Measurements from ENCODE around the gene GPR35. TPM values are rescaled to one million over a fixed set of nuclear protein-coding genes. Genes with fewer than 3 reads are reported as not detected.

GPR35 gene
- total RNA-seq, 4 donors from 2014 or later = 0.72 to 1.8 (median 0.87) TPM

- no peak overlapping the region for H3K27ac ChIP-seq
- no peaks in the 10 kb centered on the region for H3K9me3 ChIP-seq
- H3K4me1 ChIP-seq = peaks cover 0 to 15% of the 10 kb centered on the region in 2 donors
- TF ChIP-seq POLR2A (IDR thresholded peaks at IDR 0.05) = no peak
- no peak for TF ChIP-seq CTCF (IDR thresholded peaks at IDR 0.05 in 4 of 5, conservative IDR thresholded peaks at IDR 0.05 in 1 of 5)
- no peak overlapping the region for H3K4me3 ChIP-seq
- no peak for ATAC-seq
- H3K36me3 ChIP-seq = no peaks in the 10 kb centered on the region
- peaks cover 8 to 27% (median 9%) of the 10 kb centered on the region in 3 donors for H3K27me3 ChIP-seq
- DNase-seq = no peak
- intact Hi-C loops (cut with DNase I; ENCODE audit: low total_unique reads) = no loop called here
- in situ Hi-C loops (cut with MboI; ENCODE audit: low sequenced_read_pairs in 4 of 4) = no loop called here
Observed at GRCh38 chr2:240642061-240642805, 17.0 kb downstream of the GPR35 start.

GRCh38 chr2:240642806-240643092 lies 17.5 kb downstream of the GPR35 start:
- peaks cover 8 to 31% (median 14%) of the 10 kb centered on the region in 3 donors for H3K27me3 ChIP-seq
- ATAC-seq (no peak), DNase-seq (no peak)
- no peak for TF ChIP-seq CTCF (IDR thresholded peaks at IDR 0.05 in 4 of 5, conservative IDR thresholded peaks at IDR 0.05 in 1 of 5)
- TF ChIP-seq POLR2A (IDR thresholded peaks at IDR 0.05) = no peak
- H3K36me3 ChIP-seq = no peaks in the 10 kb centered on the region
- peaks cover 0 to 13% of the 10 kb centered on the region in 2 donors for H3K4me1 ChIP-seq
- intact Hi-C loops (cut with DNase I; ENCODE audit: low total_unique reads) (no loop called here), in situ Hi-C loops (cut with MboI; ENCODE audit: low sequenced_read_pairs in 4 of 4) (no loop called here)
- H3K27ac ChIP-seq = no peak overlapping the region
- H3K9me3 ChIP-seq = no peaks in the 10 kb centered on the region
- H3K4me3 ChIP-seq = no peak overlapping the region

- ATAC-seq (no peak), DNase-seq (no peak)
- H3K27me3 ChIP-seq = peaks cover 8 to 36% (median 14%) of the 10 kb centered on the region in 3 donors
- intact Hi-C loops (cut with DNase I; ENCODE audit: low total_unique reads) = no loop called here
- no peak overlapping the region for H3K27ac ChIP-seq
- in situ Hi-C loops (cut with MboI; ENCODE audit: low sequenced_read_pairs in 4 of 4) = no loop called here
- no peaks in the 10 kb centered on the region for H3K36me3 ChIP-seq
- H3K9me3 ChIP-seq = no peaks in the 10 kb centered on the region
- H3K4me3 ChIP-seq = no peak overlapping the region
- H3K4me1 ChIP-seq = peaks cover 0 to 8% of the 10 kb centered on the region in 2 donors
- TF ChIP-seq CTCF (IDR thresholded peaks at IDR 0.05 in 4 of 5, conservative IDR thresholded peaks at IDR 0.05 in 1 of 5) = no peak
- TF ChIP-seq POLR2A (IDR thresholded peaks at IDR 0.05) = no peak
Observed at GRCh38 chr2:240643093-240643810, 18.0 kb downstream of the GPR35 start.

GRCh38 chr2:240643811-240644150 lies 18.5 kb downstream of the GPR35 start:
- H3K4me3 ChIP-seq = no peak overlapping the region
- H3K4me1 ChIP-seq = peaks cover 0 to 7% of the 10 kb centered on the region in 2 donors
- in situ Hi-C loops (cut with MboI; ENCODE audit: low sequenced_read_pairs in 4 of 4) (no loop called here), intact Hi-C loops (cut with DNase I; ENCODE audit: low total_unique reads) (no loop called here)
- no peak for DNase-seq
- H3K27me3 ChIP-seq = peaks cover 8 to 42% (median 16%) of the 10 kb centered on the region in 3 donors
- no peaks in the 10 kb centered on the region for H3K9me3 ChIP-seq
- H3K36me3 ChIP-seq = no peaks in the 10 kb centered on the region
- no peak overlapping the region for H3K27ac ChIP-seq
- TF ChIP-seq POLR2A (IDR thresholded peaks at IDR 0.05) = no peak
- TF ChIP-seq CTCF (IDR thresholded peaks at IDR 0.05 in 4 of 5, conservative IDR thresholded peaks at IDR 0.05 in 1 of 5) = no peak
- ATAC-seq = no peak

Data from gastrocnemius medialis (tissue), 4 donors.